ENCODE data around the gene HPCAL1. TPM values are rescaled to one million over a fixed set of nuclear protein-coding genes. Genes with fewer than 3 reads are reported as not detected.
A peak's percentile ranks its signal among the peaks of the same experiment; 100 is the strongest.

Gene HPCAL1
- total and polyA plus RNA-seq, 2 of the 8 experiments (the other 6 are each of a cell fraction or from before 2014, with no cell fraction given), result 5.8 to 8.6 TPM

DNA sequence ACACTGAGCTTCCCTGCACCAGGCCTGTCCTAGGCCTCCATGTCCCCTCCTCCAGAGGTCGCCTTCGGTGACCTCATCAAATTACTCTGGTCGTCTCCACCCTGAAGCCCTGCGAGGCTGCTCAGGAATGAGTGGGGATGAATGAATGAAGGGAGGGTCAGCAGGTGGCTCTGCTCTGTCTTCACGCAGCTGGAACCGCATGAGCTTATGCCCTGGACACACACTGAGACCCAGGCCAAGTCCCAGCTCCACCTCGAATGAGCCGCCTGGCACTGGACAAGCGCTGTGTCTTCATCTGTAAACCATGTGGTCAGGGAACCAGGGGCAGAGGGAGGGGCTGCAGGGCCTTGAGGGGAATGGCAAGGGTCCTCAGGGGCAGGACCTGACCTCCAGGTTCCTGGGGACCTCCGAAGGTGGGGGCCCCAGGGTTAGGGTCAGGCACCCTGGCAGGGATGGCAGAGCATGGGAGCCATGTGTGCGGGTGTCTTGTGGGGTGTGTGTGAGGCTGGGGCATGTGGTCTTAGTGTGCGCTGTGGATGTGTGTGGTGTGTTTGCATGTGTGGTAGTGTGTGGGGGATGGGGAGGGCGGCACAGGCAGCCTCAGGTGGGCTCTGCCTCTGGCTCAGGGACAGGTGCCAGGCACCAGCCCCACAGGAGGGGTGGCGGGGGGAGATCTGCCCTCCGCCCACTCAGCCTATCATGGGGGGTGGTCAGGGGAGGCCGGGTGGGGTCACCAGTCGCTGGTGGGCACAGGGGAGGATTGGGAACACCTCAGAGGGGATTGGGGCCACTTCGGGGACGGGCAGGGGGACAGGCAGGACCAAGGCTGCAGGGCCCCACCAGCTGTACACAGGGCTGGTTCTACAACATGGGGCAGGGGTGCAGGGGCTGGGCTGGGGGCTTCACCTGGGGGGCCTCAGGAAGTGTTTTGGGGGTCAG, 131.5 kb downstream of the HPCAL1 start:
- POLR2A ChIA-PET (ENCODE audit: partially characterized antibody), result interaction anchor here (0.6 to 6.0 kb wide), 9 partner anchors 9 to 310 kb away, joined by 3 to 44 read pairs (median 3); partner anchors contain the start of gene ODC1
- H4K91ac ChIP-seq (replicated peaks; ENCODE audit: insufficient read length, low read length), result no peak overlapping the region
- CTCF ChIA-PET (ENCODE audit: partially characterized antibody), result interaction anchor here (0.6 to 4.6 kb wide), 87 partner anchors 8 to 1250 kb away, joined by 3 to 44 read pairs (median 4); partner anchors contain the start of gene ODC1
- no peak overlapping the region for H2BK20ac ChIP-seq (ENCODE audit: low read length)
- no peak overlapping the region for H3K23ac ChIP-seq (ENCODE audit: insufficient read length)
- peaks cover 0 to 8% (median 3%) of the 10 kb centered on the region in 4 experiments; a peak in 3 of 7 replicates for H3K27me3 ChIP-seq (replicated peaks in 1 of 4; ENCODE audit: control insufficient read depth in 3 of 4, extremely low read depth in 1 of 4, insufficient read depth in 3 of 4, low read length in 3 of 4)
- no peak overlapping the region for H2BK120ac ChIP-seq (replicated peaks; ENCODE audit: low read depth, low read length)
- no peaks in the 10 kb centered on the region for H3K79me2 ChIP-seq (ENCODE audit: control insufficient read depth in 1 of 2, insufficient read depth in 2 of 2, low read length in 2 of 2)
- no peaks in the 10 kb centered on the region for H3K79me1 ChIP-seq (ENCODE audit: low read depth, low read length)
- H3K9me3 ChIP-seq (ENCODE audit: insufficient read depth in 2 of 2, low read depth in 1 of 2, low read length in 1 of 2), result no peaks in the 10 kb centered on the region
- no peak overlapping the region; a peak in 1 of 4 replicates for H3K4me2 ChIP-seq (ENCODE audit: insufficient read depth in 1 of 2, low read depth in 2 of 2, low read length in 2 of 2)
- no peak overlapping the region for H3K9ac ChIP-seq (replicated peaks in 1 of 4; ENCODE audit: extremely low read depth in 1 of 4, low read depth in 3 of 4, low read length in 3 of 4)
- no peak overlapping the region for H3K4ac ChIP-seq (replicated peaks; ENCODE audit: insufficient read length, low read depth, low read length)
- no peak for DNase-seq (ENCODE audit: low read depth in 1 of 2, low spot score in 2 of 2)
- H3K4me3 ChIP-seq (ENCODE audit: extremely low read depth in 1 of 4, insufficient read depth in 2 of 4, low read depth in 3 of 4, low read length in 4 of 4), result no peak overlapping the region
- H2AFZ ChIP-seq (ENCODE audit: low read length), result no peak overlapping the region
- H4K5ac ChIP-seq (ENCODE audit: insufficient read length, low read depth, low read length), result no peak overlapping the region
- TF ChIP-seq, protein P1, sequence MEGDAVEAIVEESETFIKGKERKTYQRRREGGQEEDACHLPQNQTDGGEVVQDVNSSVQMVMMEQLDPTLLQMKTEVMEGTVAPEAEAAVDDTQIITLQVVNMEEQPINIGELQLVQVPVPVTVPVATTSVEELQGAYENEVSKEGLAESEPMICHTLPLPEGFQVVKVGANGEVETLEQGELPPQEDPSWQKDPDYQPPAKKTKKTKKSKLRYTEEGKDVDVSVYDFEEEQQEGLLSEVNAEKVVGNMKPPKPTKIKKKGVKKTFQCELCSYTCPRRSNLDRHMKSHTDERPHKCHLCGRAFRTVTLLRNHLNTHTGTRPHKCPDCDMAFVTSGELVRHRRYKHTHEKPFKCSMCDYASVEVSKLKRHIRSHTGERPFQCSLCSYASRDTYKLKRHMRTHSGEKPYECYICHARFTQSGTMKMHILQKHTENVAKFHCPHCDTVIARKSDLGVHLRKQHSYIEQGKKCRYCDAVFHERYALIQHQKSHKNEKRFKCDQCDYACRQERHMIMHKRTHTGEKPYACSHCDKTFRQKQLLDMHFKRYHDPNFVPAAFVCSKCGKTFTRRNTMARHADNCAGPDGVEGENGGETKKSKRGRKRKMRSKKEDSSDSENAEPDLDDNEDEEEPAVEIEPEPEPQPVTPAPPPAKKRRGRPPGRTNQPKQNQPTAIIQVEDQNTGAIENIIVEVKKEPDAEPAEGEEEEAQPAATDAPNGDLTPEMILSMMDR (IDR thresholded peaks at IDR 0.05; ENCODE audit: control extremely low read depth in 1 of 3, insufficient read depth in 1 of 3, low read depth in 1 of 3, low read length in 3 of 3), result no peak
- TF ChIP-seq PHF8 (conservative IDR thresholded peaks at IDR 0.05; ENCODE audit: low read depth, low read length) (no peak), CBX5 (IDR thresholded peaks at IDR 0.05; ENCODE audit: low read depth, low read length) (no peak)
- TF ChIP-seq, protein P2, sequence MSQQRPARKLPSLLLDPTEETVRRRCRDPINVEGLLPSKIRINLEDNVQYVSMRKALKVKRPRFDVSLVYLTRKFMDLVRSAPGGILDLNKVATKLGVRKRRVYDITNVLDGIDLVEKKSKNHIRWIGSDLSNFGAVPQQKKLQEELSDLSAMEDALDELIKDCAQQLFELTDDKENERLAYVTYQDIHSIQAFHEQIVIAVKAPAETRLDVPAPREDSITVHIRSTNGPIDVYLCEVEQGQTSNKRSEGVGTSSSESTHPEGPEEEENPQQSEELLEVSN (IDR thresholded peaks at IDR 0.05), result no peak
- 0 out of 2 replicates have a peak overlapping the region, but pooled peaks have one; percentile 40 for H2BK15ac ChIP-seq (ENCODE audit: low read length)
- peaks cover 0 to 3% (median 1%) of the 10 kb centered on the region in 4 experiments; a peak in 3 of 7 replicates for H3K4me1 ChIP-seq (replicated peaks in 1 of 4; ENCODE audit: control insufficient read depth in 3 of 4, insufficient read depth in 4 of 4, low read length in 3 of 4)
- no peaks in the 10 kb centered on the region for H3K36me3 ChIP-seq (ENCODE audit: control insufficient read depth in 2 of 4, insufficient read depth in 4 of 4, low read length in 3 of 4)
- H3K18ac ChIP-seq (ENCODE audit: extremely low read depth, low read length), result no peak overlapping the region
- no peak for FAIRE-seq
- peaks cover 0 to 8% of the 10 kb centered on the region in 2 experiments for H4K20me1 ChIP-seq (replicated peaks in 1 of 2; ENCODE audit: control insufficient read depth in 1 of 2, insufficient read depth in 2 of 2, low read length in 2 of 2)
- H4K8ac ChIP-seq (ENCODE audit: extremely low read depth, insufficient read depth, low read length), result no peak overlapping the region
- H3K14ac ChIP-seq (ENCODE audit: insufficient read length), result no peak overlapping the region
- peaks cover 10% of the 10 kb centered on the region for H3K23me2 ChIP-seq (ENCODE audit: low read depth, low read length)
- H2AK5ac ChIP-seq (ENCODE audit: low read depth, low read length), result peak overlapping the region; percentile 67; the same call in 1 of the 2 replicates
- H3K27ac ChIP-seq (ENCODE audit: low read depth, low read length), result no peak overlapping the region
- no peak overlapping the region for H3K56ac ChIP-seq (replicated peaks; ENCODE audit: insufficient read length, low read depth, low read length)
- peak overlapping the region; percentile 50; the same call in 1 of the 2 replicates for H2BK12ac ChIP-seq (ENCODE audit: low read depth, low read length)
- 85% methylated on average over 15 of the region's 19 CpGs; no CpG with 5 or more reads in 1 of the 2 experiments for WGBS, 2 experiments (ENCODE audit: extremely low coverage in 1 of 2, insufficient coverage in 1 of 2, insufficient read length in 1 of 2, insufficient replicate concordance in 2 of 2, low coverage in 1 of 2, low lambda C conversion rate in 2 of 2, missing lambda C conversion rate in 1 of 2)
- H2BK5ac ChIP-seq (ENCODE audit: low read depth, low read length), result no peak overlapping the region; the same call in 1 of the 2 replicates
